Choroid plexus epithelial cell (primary cell): ENCODE results near the gene QPCT.
A peak's percentile ranks its signal among the peaks of the same experiment; 100 is the strongest.
"Not testable (repeated sequence)": the region's sequence is repeated elsewhere in the genome, so short reads cannot be mapped to it uniquely, and the experiment has no call there.

Experiments
- DNase-seq: peaks from one replicate; pipeline ENCODE4 v3.0.0-alpha.2; 2010; ENCODE audit warnings: low read depth
- H3K4me3 ChIP-seq: 2 replicates; pipeline ENCODE4 v1.5.1; 2011; ENCODE audit warnings: low read depth, mild to moderate bottlenecking, control low read depth, low read length, moderate library complexity
- CTCF ChIP-seq: conservative IDR thresholded peaks from 2 replicates; pipeline ENCODE4 v1.5.1; 2011; ENCODE audit warnings: low read depth, mild to moderate bottlenecking, control low read depth, inconsistent platforms, low read length, moderate library complexity

The QPCT gene

GRCh38 chr2:37344453-37345361 lies at the start of gene QPCT:
TSS of gene QPCT (plus strand) at chr2:37344630. CDS start at chr2:37344732, 102 bp downstream.
- DNase-seq = peak; percentile 66
- TF ChIP-seq CTCF = no peak
- peak within 1 kb of the TSS; percentile 70 for H3K4me3 ChIP-seq

GRCh38 chr2:37294858-37295257 lies 49.6 kb upstream of the QPCT start:
- not testable (repeated sequence) for DNase-seq, H3K4me3 ChIP-seq

DNA sequence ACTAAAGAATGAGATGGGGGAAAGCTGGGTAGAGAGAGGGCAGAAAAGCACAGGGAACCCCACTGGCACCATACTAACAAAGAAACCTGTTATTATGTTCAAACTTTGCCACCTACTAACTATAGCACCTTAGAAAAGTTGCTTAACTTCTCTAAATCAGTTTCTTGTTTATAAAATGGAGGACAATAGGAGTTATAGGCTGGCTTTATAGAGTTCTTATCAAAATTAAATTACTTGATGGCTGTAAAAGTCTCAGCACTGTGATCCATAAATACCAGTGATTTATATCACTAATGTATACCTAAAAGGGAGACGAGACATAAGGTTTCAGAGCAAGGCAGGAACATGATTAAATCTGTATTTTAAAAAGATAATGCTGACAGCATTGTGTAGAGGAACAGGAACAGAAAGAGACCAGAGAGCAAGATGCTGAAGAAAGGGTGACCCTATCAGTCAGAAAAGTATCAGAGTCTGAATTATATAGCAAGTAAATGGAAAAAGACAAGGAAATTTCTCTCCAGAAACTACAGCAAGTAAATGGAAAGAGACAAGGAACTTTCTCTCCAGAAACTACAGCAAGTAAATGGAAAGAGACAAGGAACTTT lies 48.9 kb upstream of the QPCT start:
- DNase-seq = no peak
- H3K4me3 ChIP-seq = no peak overlapping the region
- no peak for TF ChIP-seq CTCF

- H3K4me3 ChIP-seq = no peak overlapping the region
- no peak for DNase-seq
- TF ChIP-seq CTCF = no peak
Measured at GRCh38 chr2:37297632-37298031, 46.8 kb upstream of the QPCT start.

- H3K4me3 ChIP-seq = no peak overlapping the region
- no peak for TF ChIP-seq CTCF
- no peak for DNase-seq
Measured at GRCh38 chr2:37300146-37300545, 44.3 kb upstream of the QPCT start.

- TF ChIP-seq CTCF = no peak
- no peak for DNase-seq
Measured at GRCh38 chr2:37300578-37300977, 43.9 kb upstream of the QPCT start.

GRCh38 chr2:37301408-37301807 lies 43.0 kb upstream of the QPCT start:
- DNase-seq = no peak
- H3K4me3 ChIP-seq = no peak overlapping the region
- no peak for TF ChIP-seq CTCF

More at GRCh38 chr2:37300578-37300977, 43.9 kb upstream of the QPCT start:
- H3K4me3 ChIP-seq = no peak overlapping the region
